DMS 273 (cell line): ENCODE measurements around the gene MAPT.
"Not testable (repeated sequence)": the region's sequence is repeated elsewhere in the genome, so short reads cannot be mapped to it uniquely, and the experiment has no call there.

Experiments used
- DNase-seq: peaks from one replicate; lab custom pipeline; 2025; ENCODE audit not compliant: unreplicated experiment; lab: John Stamatoyannopoulos, UW

The MAPT gene

DNA sequence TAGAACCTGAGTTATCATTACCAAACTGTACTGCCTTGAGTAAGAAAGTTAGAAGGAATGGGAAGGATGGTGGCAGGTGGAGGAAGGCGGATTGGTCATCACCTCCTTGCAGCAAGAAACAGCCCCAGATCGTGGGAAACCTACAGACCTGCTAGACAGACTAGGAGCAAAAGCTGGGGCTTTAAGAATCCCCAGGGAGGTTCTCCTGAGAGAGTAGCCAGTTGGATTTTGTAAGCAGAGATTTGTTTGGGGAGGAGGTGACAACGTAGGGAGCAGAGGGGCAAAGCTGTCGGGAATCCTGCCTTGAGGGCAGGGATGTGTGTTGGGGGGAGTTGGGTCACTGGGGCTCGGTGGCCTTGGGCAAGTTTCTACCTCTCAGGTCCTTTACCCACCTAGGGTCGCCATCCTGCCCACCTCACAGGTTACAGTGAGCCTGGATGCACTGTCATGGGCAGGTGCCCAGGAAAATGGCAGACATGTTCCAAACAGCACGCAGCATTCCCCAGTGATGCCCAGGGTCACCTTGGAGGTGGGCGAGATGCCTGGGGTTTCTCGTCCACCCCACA is 55.5 kb downstream of the MAPT start:
- no peak for DNase-seq

DNA sequence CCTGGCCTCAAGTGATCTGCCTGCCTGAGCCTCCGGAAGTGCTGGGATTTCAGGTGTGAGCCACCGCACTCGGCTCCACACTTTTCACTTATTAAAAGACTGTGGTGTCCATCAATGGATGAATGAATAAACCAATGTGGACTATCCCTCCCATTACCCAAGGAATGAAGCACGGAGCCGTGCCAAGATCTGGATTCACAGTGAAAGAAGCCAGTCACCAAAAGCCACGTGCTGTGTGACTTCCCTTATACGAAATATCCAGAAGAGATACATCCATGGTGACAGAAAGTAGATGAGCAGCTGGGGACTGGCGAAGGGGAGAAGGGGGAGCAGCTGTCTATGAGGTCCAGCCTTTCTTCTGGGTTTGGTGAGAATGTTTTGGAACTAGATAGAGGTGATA is 56.5 kb downstream of the MAPT start:
- DNase-seq: no peak

DNA sequence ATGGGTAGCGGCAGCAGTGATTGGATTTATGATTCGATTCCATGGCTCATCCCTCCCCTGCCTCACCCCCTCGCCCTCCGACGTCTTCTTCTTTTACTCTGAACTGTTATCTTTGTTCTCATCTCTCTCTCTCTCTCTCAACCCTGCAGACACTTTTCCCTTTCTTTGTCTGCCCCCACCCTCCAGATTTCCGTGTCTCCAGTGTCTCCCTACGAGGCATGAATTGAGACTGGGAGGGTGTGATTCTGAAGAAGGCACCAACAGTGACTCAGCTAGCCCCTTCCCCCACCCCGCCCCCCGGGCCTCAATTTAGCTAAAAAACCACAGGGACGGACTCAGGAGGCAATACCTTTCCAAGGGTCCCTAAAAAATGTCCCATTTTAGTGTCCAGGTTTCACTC is 57.0 kb downstream of the MAPT start:
- no peak for DNase-seq

DNA sequence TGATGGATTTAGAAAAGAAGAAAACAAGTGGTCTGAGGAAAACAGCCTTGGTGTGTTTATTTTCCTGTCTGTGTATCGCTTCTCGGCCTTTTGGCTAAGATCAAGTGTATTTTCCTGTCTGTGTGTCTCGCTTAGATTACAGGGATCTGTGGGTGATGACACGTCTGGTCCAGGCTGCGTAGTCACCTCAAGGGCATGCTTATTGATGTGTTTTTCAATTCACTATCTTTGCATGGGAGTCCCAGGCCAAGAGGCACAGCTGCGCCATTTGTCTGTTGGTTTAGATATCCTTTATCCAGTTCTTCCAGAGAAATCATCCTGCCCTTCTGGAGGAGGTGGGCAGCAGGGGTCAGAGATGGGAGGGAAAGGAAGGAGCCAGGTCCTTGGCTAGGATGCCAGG is 57.6 kb downstream of the MAPT start:
- no peak for DNase-seq

DNA sequence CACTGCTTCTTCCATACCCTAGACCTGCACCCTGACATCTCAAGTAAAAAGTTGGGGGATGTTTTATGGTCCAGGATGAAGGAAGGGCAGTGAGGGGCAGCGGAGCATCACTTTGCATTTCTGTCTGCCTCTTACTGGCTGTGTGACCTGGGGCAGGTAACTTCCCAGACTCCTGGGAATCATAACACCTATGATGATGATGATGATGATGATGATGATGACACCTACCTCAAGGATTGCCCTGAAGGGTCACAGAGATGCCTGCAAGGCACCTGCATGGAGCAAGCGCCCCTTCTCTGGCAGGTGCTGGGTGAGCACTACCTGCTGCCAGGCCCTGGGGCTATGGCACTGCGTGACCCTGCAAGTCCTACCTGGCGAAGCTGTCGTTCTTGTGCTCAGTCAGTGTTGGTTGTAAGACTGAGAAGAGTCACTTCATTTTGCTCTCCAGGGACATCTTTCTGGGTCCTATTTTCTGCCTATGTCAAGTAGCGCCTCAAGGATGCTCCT is 58.5 kb downstream of the MAPT start:
- no peak for DNase-seq

DNA sequence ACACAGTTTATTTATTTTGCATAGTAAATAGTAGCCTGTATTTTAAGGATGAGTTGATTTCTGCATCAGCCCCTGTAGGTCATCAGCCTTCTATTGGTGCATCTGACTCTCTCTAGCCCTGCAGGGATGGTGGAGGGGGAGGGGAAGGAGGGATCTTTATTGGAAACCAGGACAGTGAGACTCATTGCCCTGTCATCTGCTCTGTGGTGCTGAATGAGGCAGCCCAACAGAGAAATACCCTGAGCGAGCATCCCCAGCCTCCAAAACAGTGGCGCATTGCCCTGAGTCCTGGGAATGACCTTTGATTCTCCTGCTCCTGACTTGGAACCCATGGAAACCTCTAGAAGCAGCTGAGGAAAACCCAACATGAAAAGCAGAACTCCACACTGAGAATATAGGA is 59.2 kb downstream of the MAPT start:
- no peak for DNase-seq

DNA sequence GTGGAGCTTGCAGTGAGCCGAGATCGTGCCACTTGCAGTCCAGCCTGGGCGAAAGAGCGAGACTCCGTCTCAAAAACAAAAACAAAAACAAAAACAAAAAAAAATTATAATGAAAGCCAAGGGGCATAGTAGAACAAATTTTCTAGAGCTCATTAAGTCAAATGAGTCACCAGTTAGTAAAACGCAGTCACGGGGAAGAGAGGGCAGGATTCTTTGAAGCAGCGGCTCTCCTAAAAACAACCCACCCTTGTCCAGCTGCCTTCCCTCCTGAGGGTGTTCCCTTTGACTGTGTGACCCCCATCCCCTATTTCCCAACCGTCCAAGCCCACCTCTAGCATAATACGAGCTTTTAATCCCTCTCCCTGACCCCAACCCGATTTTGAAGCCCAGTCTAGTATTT is 60.6 kb downstream of the MAPT start:
- peak; percentile 23 for DNase-seq

DNA sequence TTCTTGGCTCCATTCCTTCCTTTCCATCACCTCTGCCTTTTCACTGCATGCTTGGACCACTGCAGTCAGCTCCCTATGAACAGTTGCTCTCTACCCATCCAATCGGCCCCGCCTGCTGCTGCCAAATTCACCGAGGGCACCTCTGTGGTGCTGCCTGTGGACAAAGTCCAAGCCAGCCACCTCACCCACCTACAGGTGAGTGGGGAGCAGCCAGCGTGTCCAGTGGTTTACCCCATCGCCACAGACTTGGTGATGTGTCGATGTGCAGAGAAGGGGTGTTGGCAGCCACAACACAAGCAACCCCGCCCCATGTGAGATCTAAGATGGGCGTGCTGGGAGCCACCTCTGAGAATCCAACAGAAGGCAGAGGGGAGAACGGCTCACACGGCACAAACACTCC is 61.0 kb downstream of the MAPT start:
- DNase-seq: no peak

DNA sequence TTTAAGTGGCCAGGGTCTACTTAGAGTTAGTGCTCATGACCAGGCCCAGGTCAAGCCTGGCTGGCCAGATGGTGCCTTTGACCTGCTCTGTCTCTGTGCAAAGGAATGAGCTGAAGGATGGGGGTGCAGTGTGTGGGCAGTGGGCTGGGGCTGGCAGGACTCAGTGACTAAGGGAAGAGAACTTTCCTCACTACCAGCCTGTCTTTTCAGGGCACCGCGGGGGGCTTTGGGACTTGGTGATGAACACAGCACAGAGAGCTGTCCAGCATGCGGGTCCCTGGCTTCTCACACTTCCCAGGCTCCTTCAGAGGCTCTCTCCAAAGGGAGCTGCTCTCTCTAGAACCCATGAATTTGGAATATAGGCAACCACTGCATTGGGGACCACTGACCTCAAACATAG is 61.7 kb downstream of the MAPT start:
- DNase-seq: no peak

DNA sequence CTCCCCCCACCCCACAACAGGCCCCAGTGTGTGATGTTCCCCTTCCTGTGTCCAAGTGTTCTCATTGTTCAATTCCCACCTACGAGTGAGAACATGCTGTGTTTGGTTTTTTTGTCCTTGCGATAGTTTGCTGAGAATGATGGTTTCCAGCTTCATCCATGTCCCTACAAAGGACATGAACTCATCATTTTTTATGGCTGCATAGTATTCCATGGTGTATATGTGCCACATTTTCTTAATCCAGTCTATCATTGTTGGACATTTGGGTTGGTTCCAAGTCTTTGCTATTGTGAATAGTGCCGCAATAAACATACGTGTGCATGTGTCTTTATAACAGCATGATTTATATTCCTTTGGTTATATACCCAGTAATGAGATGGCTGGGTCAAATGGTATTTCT is 62.4 kb downstream of the MAPT start:
- not testable (repeated sequence) for DNase-seq

DNA sequence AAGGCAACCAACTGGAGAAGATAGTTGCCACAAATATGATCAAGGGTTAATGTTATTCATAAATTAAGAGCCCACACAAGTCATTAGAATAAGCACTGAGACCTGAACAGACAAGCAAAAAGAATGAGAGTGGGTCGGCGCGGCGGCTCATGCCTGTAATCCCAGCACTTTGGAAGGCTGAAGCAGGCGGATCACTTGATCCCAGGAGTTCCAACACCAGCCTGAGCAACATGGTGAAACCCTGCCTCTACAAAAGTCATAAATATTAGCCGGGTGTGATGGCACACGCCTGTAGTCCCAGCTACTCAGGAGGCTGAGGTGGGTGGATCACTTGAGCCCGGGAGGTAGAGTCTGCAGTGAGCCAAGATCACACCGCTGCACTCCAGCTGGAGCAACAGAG is 64.0 kb downstream of the MAPT start:
- DNase-seq: no peak

DNA sequence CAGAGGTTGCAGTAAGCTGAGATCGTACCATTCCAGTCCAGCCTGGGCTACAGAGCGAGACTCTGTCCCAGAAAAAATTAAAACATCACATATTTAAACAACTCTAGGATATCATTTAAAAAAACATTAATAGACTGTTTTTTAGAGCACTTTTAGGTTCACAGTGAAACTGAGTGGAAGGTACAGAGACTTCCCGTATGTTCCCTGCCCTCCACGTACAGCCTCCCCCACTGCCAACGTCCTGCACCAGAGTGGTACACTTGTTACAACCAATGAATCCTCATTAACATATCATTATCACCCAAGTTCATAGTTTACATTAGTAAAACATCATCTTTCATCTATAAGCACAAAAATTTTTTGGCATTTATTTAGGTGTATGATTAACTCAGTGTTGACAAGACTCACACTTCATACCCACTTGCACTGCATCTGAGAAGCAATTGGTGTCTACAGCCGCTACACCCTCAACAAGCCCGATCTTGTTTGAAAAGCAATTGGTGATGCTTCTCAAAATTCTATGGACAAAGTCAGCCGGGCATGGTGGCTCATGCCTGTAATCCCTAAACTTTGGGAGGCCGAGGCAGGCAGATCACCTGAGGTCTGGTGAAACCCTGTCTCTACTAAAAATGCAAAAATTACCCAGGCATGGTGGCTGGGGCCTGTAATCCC is 64.8 kb downstream of the MAPT start:
- DNase-seq: no peak

DNA sequence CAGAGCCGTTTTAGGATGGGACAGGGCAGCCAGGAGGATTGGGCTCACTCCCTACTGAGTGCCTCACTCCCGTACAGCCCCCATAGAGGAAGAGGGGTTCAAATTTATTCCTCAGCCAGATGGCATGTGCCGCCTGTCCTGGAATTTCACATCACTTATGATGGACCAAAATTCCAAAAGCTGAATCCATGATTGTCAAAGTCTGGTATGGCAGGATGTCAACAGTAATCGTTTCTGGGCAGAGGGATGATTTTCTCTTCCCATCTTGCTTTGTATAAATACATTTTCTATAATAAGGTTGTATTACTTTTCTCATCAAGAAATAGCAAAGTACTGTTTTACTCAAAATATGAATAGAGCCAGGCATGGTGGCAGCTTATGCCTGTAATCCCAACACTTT is 66.0 kb downstream of the MAPT start:
- DNase-seq: no peak

DNA sequence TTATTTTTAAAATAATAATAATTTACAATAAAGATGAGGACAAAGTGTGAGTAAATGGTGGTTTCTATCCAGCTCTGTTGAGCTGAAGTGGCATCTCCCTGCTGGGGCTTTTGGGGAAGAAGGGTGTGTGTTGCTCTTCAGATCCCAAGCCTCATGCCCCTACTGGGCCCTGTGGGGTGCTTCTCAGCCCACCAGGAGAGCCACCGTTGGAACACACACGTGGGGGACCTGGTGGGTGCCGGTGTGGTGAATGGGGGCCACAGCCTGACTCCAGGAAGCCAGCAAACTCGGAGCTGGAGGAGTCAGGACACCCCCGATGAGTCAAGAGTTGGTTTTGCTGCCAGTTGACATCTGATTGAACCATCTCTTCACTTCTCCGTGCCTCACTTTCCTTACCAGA is 66.9 kb downstream of the MAPT start:
- DNase-seq: no peak

DNA sequence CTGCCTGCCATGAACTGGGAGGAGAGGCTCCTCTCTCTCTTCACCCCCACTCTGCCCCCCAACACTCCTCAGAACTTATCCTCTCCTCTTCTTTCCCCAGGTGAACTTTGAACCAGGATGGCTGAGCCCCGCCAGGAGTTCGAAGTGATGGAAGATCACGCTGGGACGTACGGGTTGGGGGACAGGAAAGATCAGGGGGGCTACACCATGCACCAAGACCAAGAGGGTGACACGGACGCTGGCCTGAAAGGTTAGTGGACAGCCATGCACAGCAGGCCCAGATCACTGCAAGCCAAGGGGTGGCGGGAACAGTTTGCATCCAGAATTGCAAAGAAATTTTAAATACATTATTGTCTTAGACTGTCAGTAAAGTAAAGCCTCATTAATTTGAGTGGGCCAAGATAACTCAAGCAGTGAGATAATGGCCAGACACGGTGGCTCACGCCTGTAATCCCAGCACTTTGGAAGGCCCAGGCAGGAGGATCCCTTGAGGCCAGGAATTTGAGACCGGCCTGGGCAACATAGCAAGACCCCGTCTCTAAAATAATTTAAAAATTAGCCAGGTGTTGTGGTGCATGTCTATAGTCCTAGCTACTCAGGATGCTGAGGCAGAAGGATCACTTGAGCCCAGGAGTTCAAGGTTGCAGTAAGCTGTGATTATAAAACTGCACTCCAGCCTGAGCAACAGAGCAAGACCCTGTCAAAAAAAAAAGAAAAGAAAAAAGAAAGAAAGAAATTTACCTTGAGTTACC is 68.0 kb downstream of the MAPT start:
- no peak for DNase-seq

DNA sequence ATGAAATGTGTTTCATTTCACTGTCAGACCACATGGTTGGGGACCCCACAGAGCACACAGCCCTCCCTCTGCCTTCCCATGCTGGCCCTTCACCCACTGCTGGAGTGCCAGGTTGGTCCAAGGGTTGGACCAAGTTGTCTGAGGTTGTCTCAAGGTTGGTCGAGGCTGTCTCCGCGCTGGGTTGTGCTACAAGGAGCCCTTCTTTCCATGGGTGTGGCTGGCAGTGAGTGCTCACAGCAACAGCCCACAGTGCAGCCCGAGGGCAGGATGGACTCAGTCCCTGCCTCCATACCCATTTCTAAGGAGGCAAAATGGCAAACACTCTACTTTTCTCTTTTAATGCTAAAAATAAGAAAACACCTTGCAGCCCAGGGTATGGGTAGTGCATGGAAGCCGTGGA is 68.9 kb downstream of the MAPT start:
- no peak for DNase-seq

DNA sequence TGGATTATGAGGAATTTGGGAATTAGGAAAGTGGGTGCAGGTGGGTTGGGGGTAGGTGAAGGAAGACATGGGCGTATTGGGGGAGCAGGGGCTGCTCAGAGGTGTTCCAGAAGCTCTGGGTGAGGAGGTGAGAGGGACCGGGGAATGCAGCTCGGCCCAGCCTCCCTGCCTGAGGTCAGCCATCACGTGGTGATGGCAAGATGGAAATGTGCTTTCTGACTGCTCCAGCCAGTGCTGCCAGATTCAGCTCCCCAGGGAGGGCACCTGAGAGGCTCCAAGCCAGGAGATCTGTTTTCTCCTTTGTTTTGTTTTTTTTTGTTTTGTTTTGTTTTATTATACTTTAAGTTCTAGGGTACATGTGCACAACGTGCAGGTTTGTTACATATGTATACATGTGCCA is 69.5 kb downstream of the MAPT start:
- DNase-seq: no peak

DNA sequence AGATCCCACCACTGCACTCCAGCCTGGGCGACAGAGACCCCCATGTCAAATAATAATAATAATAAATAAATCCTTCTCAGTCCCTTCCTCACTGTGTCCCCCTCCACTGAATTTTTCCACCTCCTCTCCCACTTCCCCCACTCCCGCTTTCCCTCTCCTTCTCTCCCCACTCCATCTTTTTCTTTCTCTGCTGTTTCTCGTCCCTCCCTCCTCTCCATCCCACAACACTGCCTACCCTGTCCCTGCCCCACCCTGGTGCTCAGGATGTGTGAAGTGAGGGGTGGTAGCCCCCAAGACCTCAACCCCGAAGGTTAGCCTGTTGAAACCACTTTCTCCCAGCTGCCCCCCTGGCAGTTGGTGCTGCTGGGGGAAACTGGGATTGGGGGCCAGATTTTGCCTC is 70.3 kb downstream of the MAPT start:
- no peak for DNase-seq

DNA sequence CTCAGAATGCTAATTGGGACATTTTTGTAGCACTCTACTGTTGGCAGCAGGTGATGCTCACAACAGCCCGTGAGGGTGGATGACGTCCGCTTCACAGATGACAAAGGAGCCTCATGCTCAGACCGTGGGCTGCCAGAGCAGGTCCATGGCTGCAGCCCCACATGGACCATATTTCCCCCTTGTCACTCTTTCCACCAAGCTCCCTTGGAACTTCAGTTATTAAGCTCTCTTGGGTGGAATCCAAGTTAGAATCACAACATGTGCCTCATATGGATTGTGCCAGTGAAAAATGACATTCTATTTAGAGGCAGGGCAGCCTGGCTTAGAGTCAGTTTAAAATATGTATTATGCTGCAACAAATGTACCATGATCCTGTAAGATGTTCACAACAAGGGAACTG is 71.5 kb downstream of the MAPT start:
- no peak for DNase-seq

DNA sequence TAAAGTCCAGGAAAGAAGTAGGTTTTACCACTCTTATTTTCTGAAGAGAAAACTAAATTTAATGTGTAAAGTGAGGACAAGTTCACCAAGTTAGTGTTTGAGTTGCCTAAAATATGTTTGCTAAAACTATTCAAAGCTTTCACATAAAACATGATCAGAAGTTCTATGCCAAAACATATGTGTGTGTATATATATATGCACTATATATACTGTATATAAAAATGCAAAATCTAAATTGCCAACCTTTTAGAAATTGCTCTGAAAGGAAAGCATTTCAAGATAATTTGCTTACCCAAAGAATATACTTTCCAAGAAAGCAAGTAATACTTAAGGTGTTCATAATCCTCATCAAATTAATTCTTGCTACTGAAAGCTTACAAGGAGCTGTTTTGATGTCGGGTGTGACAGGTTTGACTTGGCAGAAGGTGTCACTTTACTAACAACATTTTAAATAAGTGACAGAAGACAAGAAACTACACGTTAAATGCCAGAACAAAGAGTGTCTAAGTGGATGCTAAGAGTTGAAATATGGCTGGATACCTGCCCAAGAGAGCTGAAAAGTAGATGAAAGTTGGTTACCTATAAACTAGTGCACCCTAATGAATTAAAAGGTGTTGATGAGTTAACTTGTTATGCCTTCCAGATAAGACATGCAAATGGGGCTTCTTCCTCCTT is 72.4 kb downstream of the MAPT start:
- DNase-seq: no peak

DNA sequence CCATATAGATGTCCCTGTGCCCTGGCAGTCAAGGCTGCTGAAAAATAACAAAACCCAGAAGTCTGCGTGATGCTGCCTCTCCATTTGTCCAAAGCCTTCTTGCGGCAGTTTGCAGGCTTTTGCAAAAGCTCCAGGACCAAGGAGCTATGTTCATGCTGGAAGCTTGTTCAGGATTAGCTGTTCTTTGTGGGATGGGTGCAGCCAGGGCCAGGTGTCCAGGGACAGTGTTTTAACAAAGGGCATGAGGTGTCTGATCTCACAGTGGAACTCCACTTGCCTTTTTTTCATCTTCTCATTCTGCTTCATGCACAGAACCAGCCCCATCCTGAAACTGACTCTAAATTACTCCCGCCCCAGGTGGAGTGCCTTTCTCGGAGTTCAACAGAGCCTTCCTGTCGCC is 73.0 kb downstream of the MAPT start:
- no peak for DNase-seq

DNA sequence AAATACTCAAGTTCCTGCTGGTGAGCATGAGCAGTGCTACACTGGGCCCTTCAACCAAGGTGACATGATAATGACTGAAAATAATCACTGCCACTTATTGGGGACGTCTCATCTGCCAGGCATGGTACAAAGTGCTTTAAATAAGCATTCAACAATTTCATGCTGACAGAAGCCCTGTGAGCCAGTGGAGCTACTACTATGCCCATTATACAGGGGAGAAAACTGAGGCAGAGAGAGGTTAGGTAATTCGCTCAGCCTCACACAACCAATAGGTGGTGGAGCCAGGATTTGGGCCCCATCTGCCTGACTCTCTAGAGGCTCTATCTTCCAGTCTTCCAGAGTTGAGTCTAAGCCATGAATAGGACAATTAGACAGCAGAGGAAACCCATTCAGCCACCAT is 74.4 kb downstream of the MAPT start:
- DNase-seq: no peak
